GM12874 (cell line): ENCODE results near the gene ING5.

Source experiments
- CTCF ChIP-seq: IDR thresholded peaks from 2 replicates; pipeline ENCODE4 v1.5.1; 2011; ENCODE audit warnings: low read depth, mild to moderate bottlenecking, control low read depth, low read length, moderate library complexity; ENCODE audit not compliant: insufficient read depth

The ING5 gene

GRCh38 chr2:241762321-241762932, 60.6 kb downstream of the ING5 start:
- TF ChIP-seq CTCF, result no peak

- no peak for TF ChIP-seq CTCF
Observed at GRCh38 chr2:241762933-241763369, 61.1 kb downstream of the ING5 start.

GRCh38 chr2:241763551-241764274, 61.9 kb downstream of the ING5 start:
- TF ChIP-seq CTCF, result no peak

GRCh38 chr2:241764275-241765241, 62.7 kb downstream of the ING5 start:
- no peak for TF ChIP-seq CTCF

GRCh38 chr2:241767464-241768250, 65.8 kb downstream of the ING5 start:
- no peak for TF ChIP-seq CTCF

- no peak for TF ChIP-seq CTCF
Observed at GRCh38 chr2:241768251-241768711, 66.4 kb downstream of the ING5 start.
